ENCODE results near the gene ITGAL. TPM values are rescaled to one million over a fixed set of nuclear protein-coding genes. Genes with fewer than 3 reads are reported as not detected.

Gene ITGAL
- total and polyA plus RNA-seq, 2 of the 13 experiments (the other 11 are each of a cell fraction or from before 2014, with no cell fraction given), result 0.86 to 1.2 TPM

DNA sequence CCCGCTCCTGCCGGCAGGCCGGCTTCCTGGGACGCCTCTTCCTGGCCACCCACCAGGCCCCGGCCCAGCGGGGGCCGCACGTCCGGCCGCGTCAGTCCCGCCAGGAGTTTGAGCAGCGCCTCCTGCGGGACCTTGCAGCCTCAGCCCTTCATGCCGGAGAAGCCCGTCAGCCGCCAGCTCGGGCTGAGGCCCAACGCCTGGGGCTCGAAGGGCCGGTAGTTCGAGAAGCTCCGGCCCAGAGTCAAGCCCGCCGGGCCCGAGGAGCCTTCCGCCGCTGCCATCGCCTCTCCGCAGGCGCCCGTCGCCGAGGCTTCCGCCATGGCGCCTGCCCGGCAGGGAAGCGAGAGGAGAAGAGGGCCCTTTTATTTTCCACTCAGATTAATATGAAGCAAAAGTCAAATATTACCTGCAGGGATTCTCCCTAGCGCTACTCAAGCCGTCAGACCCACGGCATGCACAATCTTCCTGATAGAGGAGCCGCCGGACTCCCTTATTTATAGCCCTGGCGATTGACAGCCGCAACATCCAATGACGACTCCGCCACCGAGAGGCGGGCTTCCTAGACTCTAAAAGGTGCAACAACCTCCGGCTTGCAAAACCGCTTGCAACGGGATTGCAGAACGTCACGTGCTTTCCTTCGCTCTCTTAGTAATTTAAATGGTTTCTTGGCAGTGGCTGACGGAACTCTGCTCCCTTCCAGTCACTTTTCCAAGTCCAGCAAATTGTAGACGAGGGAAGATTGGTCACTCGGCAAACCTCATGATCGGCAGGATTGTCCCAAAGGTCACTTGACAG is 26.9 kb upstream of the ITGAL start, which contains the start of gene SEPHS2 (continued):
- TF ChIP-seq, protein P1, sequence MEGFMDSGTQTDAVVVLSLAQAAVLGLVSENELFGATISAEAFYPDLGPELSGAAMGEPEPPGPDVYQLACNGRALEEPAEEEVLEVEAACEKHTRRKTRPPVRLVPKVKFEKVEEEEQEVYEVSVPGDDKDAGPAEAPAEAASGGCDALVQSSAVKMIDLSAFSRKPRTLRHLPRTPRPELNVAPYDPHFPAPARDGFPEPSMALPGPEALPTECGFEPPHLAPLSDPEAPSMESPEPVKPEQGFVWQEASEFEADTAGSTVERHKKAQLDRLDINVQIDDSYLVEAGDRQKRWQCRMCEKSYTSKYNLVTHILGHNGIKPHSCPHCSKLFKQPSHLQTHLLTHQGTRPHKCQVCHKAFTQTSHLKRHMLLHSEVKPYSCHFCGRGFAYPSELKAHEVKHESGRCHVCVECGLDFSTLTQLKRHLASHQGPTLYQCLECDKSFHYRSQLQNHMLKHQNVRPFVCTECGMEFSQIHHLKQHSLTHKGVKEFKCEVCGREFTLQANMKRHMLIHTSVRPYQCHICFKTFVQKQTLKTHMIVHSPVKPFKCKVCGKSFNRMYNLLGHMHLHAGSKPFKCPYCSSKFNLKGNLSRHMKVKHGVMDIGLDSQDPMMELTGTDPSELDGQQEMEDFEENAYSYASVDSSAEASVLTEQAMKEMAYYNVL (CRISPR knock-in tag; IDR thresholded peaks at IDR 0.05; ENCODE audit: borderline replicate concordance), result peak; percentile 68; the same call in 1 of the 2 replicates
- TF ChIP-seq, protein P2, sequence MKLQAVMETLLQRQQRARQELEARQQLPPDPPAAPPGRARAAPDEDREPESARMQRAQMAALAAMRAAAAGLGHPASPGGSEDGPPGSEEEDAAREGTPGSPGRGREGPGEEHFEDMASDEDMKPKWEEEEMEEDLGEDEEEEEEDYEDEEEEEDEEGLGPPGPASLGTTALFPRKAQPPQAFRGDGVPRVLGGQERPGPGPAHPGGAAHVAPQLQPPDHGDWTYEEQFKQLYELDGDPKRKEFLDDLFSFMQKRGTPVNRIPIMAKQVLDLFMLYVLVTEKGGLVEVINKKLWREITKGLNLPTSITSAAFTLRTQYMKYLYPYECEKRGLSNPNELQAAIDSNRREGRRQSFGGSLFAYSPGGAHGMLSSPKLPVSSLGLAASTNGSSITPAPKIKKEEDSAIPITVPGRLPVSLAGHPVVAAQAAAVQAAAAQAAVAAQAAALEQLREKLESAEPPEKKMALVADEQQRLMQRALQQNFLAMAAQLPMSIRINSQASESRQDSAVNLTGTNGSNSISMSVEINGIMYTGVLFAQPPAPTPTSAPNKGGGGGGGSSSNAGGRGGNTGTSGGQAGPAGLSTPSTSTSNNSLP (IDR thresholded peaks at IDR 0.05; ENCODE audit: low read depth, low read length), result 0 out of 2 replicates have a peak, but pooled peaks have one; percentile 31
- TF ChIP-seq MZF1 (CRISPR knock-in tag; IDR thresholded peaks at IDR 0.05; ENCODE audit: borderline replicate concordance), result no peak
- TF ChIP-seq, protein P3, sequence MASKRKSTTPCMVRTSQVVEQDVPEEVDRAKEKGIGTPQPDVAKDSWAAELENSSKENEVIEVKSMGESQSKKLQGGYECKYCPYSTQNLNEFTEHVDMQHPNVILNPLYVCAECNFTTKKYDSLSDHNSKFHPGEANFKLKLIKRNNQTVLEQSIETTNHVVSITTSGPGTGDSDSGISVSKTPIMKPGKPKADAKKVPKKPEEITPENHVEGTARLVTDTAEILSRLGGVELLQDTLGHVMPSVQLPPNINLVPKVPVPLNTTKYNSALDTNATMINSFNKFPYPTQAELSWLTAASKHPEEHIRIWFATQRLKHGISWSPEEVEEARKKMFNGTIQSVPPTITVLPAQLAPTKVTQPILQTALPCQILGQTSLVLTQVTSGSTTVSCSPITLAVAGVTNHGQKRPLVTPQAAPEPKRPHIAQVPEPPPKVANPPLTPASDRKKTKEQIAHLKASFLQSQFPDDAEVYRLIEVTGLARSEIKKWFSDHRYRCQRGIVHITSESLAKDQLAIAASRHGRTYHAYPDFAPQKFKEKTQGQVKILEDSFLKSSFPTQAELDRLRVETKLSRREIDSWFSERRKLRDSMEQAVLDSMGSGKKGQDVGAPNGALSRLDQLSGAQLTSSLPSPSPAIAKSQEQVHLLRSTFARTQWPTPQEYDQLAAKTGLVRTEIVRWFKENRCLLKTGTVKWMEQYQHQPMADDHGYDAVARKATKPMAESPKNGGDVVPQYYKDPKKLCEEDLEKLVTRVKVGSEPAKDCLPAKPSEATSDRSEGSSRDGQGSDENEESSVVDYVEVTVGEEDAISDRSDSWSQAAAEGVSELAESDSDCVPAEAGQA (IDR thresholded peaks at IDR 0.05; ENCODE audit: low read depth), result no peak
- TF ChIP-seq, protein P3 (CRISPR knock-in tag; IDR thresholded peaks at IDR 0.05; ENCODE audit: borderline replicate concordance), result no peak
- TF ChIP-seq, protein P4, sequence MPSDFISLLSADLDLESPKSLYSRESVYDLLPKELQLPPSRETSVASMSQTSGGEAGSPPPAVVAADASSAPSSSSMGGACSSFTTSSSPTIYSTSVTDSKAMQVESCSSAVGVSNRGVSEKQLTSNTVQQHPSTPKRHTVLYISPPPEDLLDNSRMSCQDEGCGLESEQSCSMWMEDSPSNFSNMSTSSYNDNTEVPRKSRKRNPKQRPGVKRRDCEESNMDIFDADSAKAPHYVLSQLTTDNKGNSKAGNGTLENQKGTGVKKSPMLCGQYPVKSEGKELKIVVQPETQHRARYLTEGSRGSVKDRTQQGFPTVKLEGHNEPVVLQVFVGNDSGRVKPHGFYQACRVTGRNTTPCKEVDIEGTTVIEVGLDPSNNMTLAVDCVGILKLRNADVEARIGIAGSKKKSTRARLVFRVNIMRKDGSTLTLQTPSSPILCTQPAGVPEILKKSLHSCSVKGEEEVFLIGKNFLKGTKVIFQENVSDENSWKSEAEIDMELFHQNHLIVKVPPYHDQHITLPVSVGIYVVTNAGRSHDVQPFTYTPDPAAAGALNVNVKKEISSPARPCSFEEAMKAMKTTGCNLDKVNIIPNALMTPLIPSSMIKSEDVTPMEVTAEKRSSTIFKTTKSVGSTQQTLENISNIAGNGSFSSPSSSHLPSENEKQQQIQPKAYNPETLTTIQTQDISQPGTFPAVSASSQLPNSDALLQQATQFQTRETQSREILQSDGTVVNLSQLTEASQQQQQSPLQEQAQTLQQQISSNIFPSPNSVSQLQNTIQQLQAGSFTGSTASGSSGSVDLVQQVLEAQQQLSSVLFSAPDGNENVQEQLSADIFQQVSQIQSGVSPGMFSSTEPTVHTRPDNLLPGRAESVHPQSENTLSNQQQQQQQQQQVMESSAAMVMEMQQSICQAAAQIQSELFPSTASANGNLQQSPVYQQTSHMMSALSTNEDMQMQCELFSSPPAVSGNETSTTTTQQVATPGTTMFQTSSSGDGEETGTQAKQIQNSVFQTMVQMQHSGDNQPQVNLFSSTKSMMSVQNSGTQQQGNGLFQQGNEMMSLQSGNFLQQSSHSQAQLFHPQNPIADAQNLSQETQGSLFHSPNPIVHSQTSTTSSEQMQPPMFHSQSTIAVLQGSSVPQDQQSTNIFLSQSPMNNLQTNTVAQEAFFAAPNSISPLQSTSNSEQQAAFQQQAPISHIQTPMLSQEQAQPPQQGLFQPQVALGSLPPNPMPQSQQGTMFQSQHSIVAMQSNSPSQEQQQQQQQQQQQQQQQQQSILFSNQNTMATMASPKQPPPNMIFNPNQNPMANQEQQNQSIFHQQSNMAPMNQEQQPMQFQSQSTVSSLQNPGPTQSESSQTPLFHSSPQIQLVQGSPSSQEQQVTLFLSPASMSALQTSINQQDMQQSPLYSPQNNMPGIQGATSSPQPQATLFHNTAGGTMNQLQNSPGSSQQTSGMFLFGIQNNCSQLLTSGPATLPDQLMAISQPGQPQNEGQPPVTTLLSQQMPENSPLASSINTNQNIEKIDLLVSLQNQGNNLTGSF (CRISPR knock-in tag; IDR thresholded peaks at IDR 0.05), result 0 out of 2 replicates have a peak, but pooled peaks have one; percentile 37
- TF ChIP-seq NFKB2 (CRISPR knock-in tag; IDR thresholded peaks at IDR 0.05; ENCODE audit: borderline replicate concordance), result no peak
- no peak for TF ChIP-seq MAZ (IDR thresholded peaks at IDR 0.05; ENCODE audit: borderline replicate concordance, low read depth, low read length)
- TF ChIP-seq MAZ (CRISPR knock-in tag; IDR thresholded peaks at IDR 0.05; ENCODE audit: low read depth), result no peak
- TF ChIP-seq ZFP36L2 (CRISPR knock-in tag; IDR thresholded peaks at IDR 0.05), result no peak
- no peak for TF ChIP-seq ZNF343 (CRISPR knock-in tag; IDR thresholded peaks at IDR 0.05)
- TF ChIP-seq YY1 (IDR thresholded peaks at IDR 0.05; ENCODE audit: insufficient read depth, insufficient replicate concordance, low read depth, low read length), result peak; percentile 53
- 0 out of 2 replicates have a peak, but pooled peaks have one; percentile 56 for TF ChIP-seq ZSCAN22 (CRISPR knock-in tag; IDR thresholded peaks at IDR 0.05)
